ENCODE data around the gene SPOCK1. TPM values are rescaled to one million over a fixed set of nuclear protein-coding genes. Genes with fewer than 3 reads are reported as not detected.

SPOCK1 gene
- polyA plus RNA-seq, 2 of the 4 experiments (the other 2 are of a cell fraction): 28.9 to 40.8 TPM

- H3K4me2 ChIP-seq: no peak overlapping the region
- no peak for TF ChIP-seq CHD4 (IDR thresholded peaks at IDR 0.05; ENCODE audit: borderline replicate concordance)
- no peak for TF ChIP-seq HOXB13 (CRISPR knock-in tag; IDR thresholded peaks at IDR 0.05; ENCODE audit: low read depth)
- no peak for TF ChIP-seq HOXA7 (CRISPR knock-in tag; IDR thresholded peaks at IDR 0.05)
- no peak for TF ChIP-seq NFE2L2 (conservative IDR thresholded peaks at IDR 0.05; ENCODE audit: low read length)
- no peak for TF ChIP-seq PHF8 (IDR thresholded peaks at IDR 0.05; ENCODE audit: borderline replicate concordance, low read depth)
- TF ChIP-seq KDM1A (IDR thresholded peaks at IDR 0.05; ENCODE audit: low read depth): no peak
- TF ChIP-seq TFCP2L1 (CRISPR knock-in tag; IDR thresholded peaks at IDR 0.05): no peak
- no peak for TF ChIP-seq HDAC2 (IDR thresholded peaks at IDR 0.05)
- TF ChIP-seq HOXB5 (CRISPR knock-in tag; IDR thresholded peaks at IDR 0.05): no peak
- TF ChIP-seq, protein P1, sequence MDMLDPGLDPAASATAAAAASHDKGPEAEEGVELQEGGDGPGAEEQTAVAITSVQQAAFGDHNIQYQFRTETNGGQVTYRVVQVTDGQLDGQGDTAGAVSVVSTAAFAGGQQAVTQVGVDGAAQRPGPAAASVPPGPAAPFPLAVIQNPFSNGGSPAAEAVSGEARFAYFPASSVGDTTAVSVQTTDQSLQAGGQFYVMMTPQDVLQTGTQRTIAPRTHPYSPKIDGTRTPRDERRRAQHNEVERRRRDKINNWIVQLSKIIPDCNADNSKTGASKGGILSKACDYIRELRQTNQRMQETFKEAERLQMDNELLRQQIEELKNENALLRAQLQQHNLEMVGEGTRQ (IDR thresholded peaks at IDR 0.05): no peak
- TF ChIP-seq CEBPB (IDR thresholded peaks at IDR 0.05): no peak
- TF ChIP-seq JUNB (IDR thresholded peaks at IDR 0.05): no peak
- TF ChIP-seq, protein P2, sequence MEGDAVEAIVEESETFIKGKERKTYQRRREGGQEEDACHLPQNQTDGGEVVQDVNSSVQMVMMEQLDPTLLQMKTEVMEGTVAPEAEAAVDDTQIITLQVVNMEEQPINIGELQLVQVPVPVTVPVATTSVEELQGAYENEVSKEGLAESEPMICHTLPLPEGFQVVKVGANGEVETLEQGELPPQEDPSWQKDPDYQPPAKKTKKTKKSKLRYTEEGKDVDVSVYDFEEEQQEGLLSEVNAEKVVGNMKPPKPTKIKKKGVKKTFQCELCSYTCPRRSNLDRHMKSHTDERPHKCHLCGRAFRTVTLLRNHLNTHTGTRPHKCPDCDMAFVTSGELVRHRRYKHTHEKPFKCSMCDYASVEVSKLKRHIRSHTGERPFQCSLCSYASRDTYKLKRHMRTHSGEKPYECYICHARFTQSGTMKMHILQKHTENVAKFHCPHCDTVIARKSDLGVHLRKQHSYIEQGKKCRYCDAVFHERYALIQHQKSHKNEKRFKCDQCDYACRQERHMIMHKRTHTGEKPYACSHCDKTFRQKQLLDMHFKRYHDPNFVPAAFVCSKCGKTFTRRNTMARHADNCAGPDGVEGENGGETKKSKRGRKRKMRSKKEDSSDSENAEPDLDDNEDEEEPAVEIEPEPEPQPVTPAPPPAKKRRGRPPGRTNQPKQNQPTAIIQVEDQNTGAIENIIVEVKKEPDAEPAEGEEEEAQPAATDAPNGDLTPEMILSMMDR (IDR thresholded peaks at IDR 0.05): no peak
- no peak for TF ChIP-seq ZFP36 (IDR thresholded peaks at IDR 0.05; ENCODE audit: borderline replicate concordance, partially characterized antibody)
- TF ChIP-seq EHMT2 (IDR thresholded peaks at IDR 0.05; ENCODE audit: low read depth): no peak
- no peak for TF ChIP-seq NPAS2 (CRISPR knock-in tag; IDR thresholded peaks at IDR 0.05; ENCODE audit: borderline replicate concordance)
- TF ChIP-seq, protein P3, sequence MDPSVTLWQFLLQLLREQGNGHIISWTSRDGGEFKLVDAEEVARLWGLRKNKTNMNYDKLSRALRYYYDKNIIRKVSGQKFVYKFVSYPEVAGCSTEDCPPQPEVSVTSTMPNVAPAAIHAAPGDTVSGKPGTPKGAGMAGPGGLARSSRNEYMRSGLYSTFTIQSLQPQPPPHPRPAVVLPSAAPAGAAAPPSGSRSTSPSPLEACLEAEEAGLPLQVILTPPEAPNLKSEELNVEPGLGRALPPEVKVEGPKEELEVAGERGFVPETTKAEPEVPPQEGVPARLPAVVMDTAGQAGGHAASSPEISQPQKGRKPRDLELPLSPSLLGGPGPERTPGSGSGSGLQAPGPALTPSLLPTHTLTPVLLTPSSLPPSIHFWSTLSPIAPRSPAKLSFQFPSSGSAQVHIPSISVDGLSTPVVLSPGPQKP (IDR thresholded peaks at IDR 0.05; ENCODE audit: low read depth, low read length): no peak
- TF ChIP-seq SREBF2 (IDR thresholded peaks at IDR 0.05): no peak
- no peak for TF ChIP-seq MAZ (IDR thresholded peaks at IDR 0.05; ENCODE audit: borderline replicate concordance, low read depth, low read length)
- TF ChIP-seq, protein P4, sequence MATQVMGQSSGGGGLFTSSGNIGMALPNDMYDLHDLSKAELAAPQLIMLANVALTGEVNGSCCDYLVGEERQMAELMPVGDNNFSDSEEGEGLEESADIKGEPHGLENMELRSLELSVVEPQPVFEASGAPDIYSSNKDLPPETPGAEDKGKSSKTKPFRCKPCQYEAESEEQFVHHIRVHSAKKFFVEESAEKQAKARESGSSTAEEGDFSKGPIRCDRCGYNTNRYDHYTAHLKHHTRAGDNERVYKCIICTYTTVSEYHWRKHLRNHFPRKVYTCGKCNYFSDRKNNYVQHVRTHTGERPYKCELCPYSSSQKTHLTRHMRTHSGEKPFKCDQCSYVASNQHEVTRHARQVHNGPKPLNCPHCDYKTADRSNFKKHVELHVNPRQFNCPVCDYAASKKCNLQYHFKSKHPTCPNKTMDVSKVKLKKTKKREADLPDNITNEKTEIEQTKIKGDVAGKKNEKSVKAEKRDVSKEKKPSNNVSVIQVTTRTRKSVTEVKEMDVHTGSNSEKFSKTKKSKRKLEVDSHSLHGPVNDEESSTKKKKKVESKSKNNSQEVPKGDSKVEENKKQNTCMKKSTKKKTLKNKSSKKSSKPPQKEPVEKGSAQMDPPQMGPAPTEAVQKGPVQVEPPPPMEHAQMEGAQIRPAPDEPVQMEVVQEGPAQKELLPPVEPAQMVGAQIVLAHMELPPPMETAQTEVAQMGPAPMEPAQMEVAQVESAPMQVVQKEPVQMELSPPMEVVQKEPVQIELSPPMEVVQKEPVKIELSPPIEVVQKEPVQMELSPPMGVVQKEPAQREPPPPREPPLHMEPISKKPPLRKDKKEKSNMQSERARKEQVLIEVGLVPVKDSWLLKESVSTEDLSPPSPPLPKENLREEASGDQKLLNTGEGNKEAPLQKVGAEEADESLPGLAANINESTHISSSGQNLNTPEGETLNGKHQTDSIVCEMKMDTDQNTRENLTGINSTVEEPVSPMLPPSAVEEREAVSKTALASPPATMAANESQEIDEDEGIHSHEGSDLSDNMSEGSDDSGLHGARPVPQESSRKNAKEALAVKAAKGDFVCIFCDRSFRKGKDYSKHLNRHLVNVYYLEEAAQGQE (IDR thresholded peaks at IDR 0.05): no peak
- no peak overlapping the region for H3K27ac ChIP-seq
- FAIRE-seq: no peak
- POLR2A ChIA-PET: no interaction called here
- DNase-seq (ENCODE audit: low read depth in 1 of 2, low spot score in 1 of 2): no peak
- no peak overlapping the region for H3K4me3 ChIP-seq
- H3K9me3 ChIP-seq: no peaks in the 10 kb centered on the region
- ATAC-seq: no peak
- CTCF ChIA-PET: interaction anchor here (1.1 to 2.0 kb wide), 3 partner anchors 9 to 80 kb away, joined by 3 to 10 read pairs (median 3); no protein-coding TSS in a partner anchor
- H3K4me1 ChIP-seq: no peaks in the 10 kb centered on the region
Measured at GRCh38 chr5:137084016-137084415, 415.1 kb downstream of the SPOCK1 start.

DNA sequence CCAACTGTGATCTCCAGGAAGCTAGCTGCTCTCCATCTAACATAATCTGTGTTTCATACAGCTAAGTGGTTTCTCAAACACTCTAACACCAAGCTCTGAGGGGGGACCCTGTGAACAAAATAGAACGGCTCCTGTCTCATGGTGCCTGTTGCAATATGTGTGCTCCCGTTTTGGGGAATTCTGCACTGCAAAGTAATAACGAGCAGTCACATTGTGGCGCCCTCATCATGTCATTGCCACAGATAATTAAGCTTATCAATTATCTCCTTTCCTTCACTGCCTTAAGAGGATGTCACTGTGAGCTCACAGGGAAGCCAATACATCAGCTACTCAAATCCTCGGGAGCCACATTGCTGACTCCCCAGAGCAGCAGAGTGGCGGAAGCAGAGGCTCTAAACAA, 416.2 kb downstream of the SPOCK1 start:
- no peak for FAIRE-seq
- ChIA-PET CTCF (interaction anchor here (0.8 to 2.0 kb wide), 4 partner anchors 8 to 227 kb away, joined by 3 to 10 read pairs (median 3); no protein-coding TSS in a partner anchor), POLR2A (no interaction called here)
- H3K27ac ChIP-seq: no peak overlapping the region
- H3K4me2 ChIP-seq: no peak overlapping the region
- H3K4me1 ChIP-seq: peaks cover 3% of the 10 kb centered on the region; the same call in 2 of the 3 replicates
- H3K4me3 ChIP-seq: no peak overlapping the region
- DNase-seq (ENCODE audit: low read depth in 1 of 2, low spot score in 1 of 2): no peak
- no peak for ATAC-seq
- 81% methylated on average over 6 of the region's 6 CpGs for WGBS (ENCODE audit: missing lambda C conversion rate)
- H3K9me3 ChIP-seq: no peaks in the 10 kb centered on the region
- TF ChIP-seq MAFK (IDR thresholded peaks at IDR 0.05; ENCODE audit: partially characterized antibody) (no peak), KDM1A (IDR thresholded peaks at IDR 0.05; ENCODE audit: low read depth) (no peak), HES2 (IDR thresholded peaks at IDR 0.05) (no peak), KDM5A (IDR thresholded peaks at IDR 0.05) (no peak), FOSL2 (IDR thresholded peaks at IDR 0.05) (no peak), FOSL2 (CRISPR knock-in tag; IDR thresholded peaks at IDR 0.05) (no peak), FOXS1 (CRISPR knock-in tag; IDR thresholded peaks at IDR 0.05) (no peak), RARB (CRISPR knock-in tag; IDR thresholded peaks at IDR 0.05) (no peak), MYC (IDR thresholded peaks at IDR 0.05; ENCODE audit: borderline replicate concordance, low read length) (no peak)
- TF ChIP-seq, protein P4 (IDR thresholded peaks at IDR 0.05): no peak
